Skeletal muscle satellite cell (primary cell): ENCODE data around the gene PLA2G2A.
"Not testable (repeated sequence)": the region's sequence is repeated elsewhere in the genome, so short reads cannot be mapped to it uniquely, and the experiment has no call there.

Experiments used
- H3K27me3 ChIP-seq: 2 replicates; pipeline ENCODE4 v1.7.0; 2013; ENCODE audit warnings: low read length; ENCODE audit not compliant: control insufficient read depth, insufficient read depth
- H3K36me3 ChIP-seq: 2 replicates; pipeline ENCODE4 v1.7.0; 2013; ENCODE audit warnings: mild to moderate bottlenecking, control low read depth, low read length; ENCODE audit not compliant: insufficient read depth
- H3K4me1 ChIP-seq: 2 replicates; pipeline ENCODE4 v1.7.0; 2013; ENCODE audit warnings: low read length; ENCODE audit not compliant: control insufficient read depth, insufficient read depth
- H3K4me2 ChIP-seq: 2 replicates; pipeline ENCODE4 v1.7.0; 2013; ENCODE audit warnings: mild to moderate bottlenecking, low read length
- H3K4me3 ChIP-seq: 2 replicates; pipeline ENCODE4 v1.7.0; 2013; ENCODE audit warnings: low read length
- H3K9ac ChIP-seq: 2 replicates; pipeline ENCODE4 v1.7.0; 2013; ENCODE audit warnings: mild to moderate bottlenecking, low read depth, low read length, moderate library complexity
- H3K9me3 ChIP-seq: replicated peaks from 2 replicates; pipeline ENCODE4 v1.7.0; 2013; ENCODE audit warnings: mild to moderate bottlenecking, control low read depth, low read length

The PLA2G2A gene

DNA sequence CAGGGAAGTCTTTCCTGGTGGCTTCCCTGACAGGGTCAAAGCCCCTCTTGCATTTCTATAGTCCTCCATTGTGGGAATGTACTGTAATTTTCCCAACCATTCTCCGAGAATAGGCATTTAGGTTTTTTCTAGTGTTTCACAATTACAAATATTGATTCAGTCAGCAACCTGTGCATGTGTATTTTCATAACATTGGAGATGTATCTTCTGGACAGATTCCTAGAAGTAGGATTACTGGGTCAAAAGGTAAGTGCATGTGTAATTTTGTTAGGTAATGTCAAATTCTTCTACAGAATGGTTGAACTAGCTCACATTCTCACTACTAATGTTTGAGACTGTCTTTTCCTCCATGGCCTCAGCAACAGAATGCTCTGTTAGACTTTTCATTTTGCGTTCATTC, 8.3 kb upstream of the PLA2G2A start:
- Histone ChIP-seq H3K4me2 (no peak overlapping the region), H3K36me3 (no peaks in the 10 kb centered on the region), H3K4me3 (no peak overlapping the region), H3K4me1 (no peaks in the 10 kb centered on the region), H3K9ac (no peak overlapping the region), H3K9me3 (no peaks in the 10 kb centered on the region), H3K27me3 (peaks cover 39% of the 10 kb centered on the region)

DNA sequence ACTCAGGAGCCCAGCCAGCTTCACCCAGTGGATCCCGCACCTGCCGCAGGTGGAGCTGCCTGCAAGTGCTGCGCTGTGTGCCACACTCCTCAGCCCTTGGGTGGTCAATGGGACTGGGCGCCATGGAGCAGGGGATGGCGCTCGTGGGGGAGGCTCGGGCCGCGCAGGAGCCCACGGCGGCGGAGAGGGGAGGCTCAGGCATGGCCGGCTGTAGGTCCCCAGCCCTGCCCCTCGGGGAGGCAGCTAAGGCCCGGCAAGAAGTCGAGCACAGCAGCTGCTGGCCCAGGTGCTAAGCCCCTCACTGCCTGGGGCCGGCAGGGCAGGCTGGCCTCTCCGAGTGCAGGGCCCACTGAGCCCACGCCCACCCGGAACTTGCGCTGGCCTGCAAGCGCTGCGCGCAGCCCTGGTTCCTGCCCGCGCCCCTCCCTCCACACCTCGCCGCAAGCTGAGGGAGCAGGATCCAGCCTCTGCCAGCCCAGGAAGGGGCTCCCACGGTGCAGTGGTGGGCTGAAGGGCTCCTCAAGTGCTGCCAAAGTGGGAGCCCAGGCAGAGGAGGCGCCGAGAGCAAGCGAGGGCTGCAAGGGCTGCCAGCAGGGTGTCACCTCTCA, 5.1 kb upstream of the PLA2G2A start:
- H3K9ac ChIP-seq, H3K4me1 ChIP-seq: not testable (repeated sequence)

DNA sequence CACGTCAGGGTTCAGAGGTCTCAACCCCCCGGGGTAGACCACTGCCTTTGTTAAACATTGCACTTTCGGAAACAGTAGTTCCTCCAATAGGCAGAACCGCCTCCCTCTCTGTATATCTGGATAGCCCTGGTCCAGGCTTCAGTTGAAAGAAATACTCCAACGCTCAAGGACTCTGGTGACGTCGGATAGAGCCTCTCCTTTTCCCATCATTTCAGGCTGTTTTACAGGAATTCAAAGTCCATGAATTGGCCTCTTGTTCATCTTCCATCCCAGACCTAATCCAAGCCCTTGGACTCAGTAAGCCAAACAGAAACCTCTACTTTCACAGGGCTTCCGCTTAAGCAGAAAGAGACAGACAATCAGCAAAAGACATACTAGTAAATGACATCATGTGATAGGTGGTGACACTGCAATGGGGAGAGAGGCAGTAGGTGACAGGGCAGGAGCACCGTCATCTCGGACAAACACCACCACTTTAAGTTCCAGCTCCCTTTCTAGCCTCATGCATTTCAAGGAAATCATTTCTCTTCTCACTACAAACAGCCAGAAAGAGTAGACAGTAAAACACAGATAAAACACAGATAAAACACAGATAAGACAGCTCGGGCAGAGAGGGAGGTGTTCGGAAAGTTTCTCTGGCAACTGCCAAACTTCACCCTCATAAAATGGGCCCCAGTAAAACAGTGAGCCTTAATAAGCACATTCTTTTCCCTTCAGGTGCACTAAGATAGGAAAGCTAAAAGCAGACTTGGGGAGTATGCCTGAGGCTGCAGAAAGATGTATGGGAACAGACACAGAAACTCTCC, 2.3 kb upstream of the PLA2G2A start:
- Histone ChIP-seq H3K9ac (no peak overlapping the region), H3K4me2 (no peak overlapping the region), H3K36me3 (no peaks in the 10 kb centered on the region), H3K9me3 (no peaks in the 10 kb centered on the region), H3K27me3 (peaks cover 42% of the 10 kb centered on the region), H3K4me1 (no peaks in the 10 kb centered on the region), H3K4me3 (no peak overlapping the region)

More for the DNA sequence above, 5.1 kb upstream of the PLA2G2A start:
- H3K4me2 ChIP-seq, H3K4me3 ChIP-seq, H3K36me3 ChIP-seq, H3K9me3 ChIP-seq: not testable (repeated sequence)
- peaks cover 53% of the 10 kb centered on the region for H3K27me3 ChIP-seq

DNA sequence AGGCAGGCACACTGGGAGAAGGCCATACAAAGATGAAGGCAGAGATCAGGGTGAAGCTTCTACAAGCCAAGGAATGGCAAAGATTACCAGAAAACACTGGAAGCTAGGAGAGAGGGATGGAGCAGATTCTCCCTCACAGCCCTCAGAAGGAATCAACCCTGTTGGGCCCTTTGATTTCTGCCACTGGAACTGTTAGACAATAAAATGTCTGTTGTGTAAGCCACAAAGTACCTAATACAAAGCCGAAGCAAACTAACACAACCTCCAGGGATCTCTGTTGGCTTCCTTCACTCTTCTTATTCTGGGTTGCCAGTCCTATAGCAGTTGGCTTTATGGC, 1.7 kb upstream of the PLA2G2A start:
- H3K4me1 ChIP-seq = no peaks in the 10 kb centered on the region
- no peaks in the 10 kb centered on the region for H3K9me3 ChIP-seq
- H3K9ac ChIP-seq = no peak overlapping the region
- H3K4me2 ChIP-seq = no peak overlapping the region
- no peak overlapping the region for H3K4me3 ChIP-seq
- peaks cover 48% of the 10 kb centered on the region for H3K27me3 ChIP-seq
- no peaks in the 10 kb centered on the region for H3K36me3 ChIP-seq

DNA sequence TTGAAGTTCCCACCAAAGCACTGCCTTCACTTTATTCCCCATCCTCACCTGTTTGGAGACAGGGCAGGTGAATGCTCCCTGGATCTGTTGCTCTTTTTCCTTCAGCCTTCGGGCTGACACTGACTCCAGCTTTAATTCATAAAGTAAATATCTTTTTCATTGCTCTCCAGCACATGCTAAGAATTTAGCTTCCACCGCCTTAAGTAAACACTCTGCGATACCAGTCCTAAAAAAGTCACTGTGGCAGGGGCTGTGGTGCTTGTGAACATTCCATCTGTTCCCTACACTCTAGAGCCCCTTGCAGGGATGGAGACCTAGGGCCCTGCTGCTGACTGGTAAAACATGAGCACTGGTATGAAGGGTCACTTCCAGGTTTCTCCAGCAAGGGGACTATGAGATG, 896 bp upstream of the PLA2G2A start:
- Histone ChIP-seq H3K4me1 (no peaks in the 10 kb centered on the region), H3K36me3 (no peaks in the 10 kb centered on the region), H3K9ac (no peak overlapping the region), H3K27me3 (peaks cover 56% of the 10 kb centered on the region), H3K4me2 (no peak overlapping the region), H3K4me3 (no peak overlapping the region), H3K9me3 (no peaks in the 10 kb centered on the region)

GRCh38 chr1:19978143-19978542, 1.3 kb downstream of the PLA2G2A start:
- no peaks in the 10 kb centered on the region for H3K9me3 ChIP-seq
- peaks cover 59% of the 10 kb centered on the region for H3K27me3 ChIP-seq
- no peaks in the 10 kb centered on the region for H3K36me3 ChIP-seq
- H3K4me2 ChIP-seq = no peak overlapping the region
- H3K9ac ChIP-seq = no peak overlapping the region
- no peak overlapping the region for H3K4me3 ChIP-seq
- no peaks in the 10 kb centered on the region for H3K4me1 ChIP-seq

- H3K27me3 ChIP-seq = peaks cover 50% of the 10 kb centered on the region
- H3K4me3 ChIP-seq = no peak overlapping the region
- H3K9me3 ChIP-seq = no peaks in the 10 kb centered on the region
- H3K4me2 ChIP-seq = no peak overlapping the region
- H3K9ac ChIP-seq = no peak overlapping the region
- no peaks in the 10 kb centered on the region for H3K4me1 ChIP-seq
- H3K36me3 ChIP-seq = no peaks in the 10 kb centered on the region
Measured at GRCh38 chr1:19976317-19977003, 3.0 kb downstream of the PLA2G2A start.

DNA sequence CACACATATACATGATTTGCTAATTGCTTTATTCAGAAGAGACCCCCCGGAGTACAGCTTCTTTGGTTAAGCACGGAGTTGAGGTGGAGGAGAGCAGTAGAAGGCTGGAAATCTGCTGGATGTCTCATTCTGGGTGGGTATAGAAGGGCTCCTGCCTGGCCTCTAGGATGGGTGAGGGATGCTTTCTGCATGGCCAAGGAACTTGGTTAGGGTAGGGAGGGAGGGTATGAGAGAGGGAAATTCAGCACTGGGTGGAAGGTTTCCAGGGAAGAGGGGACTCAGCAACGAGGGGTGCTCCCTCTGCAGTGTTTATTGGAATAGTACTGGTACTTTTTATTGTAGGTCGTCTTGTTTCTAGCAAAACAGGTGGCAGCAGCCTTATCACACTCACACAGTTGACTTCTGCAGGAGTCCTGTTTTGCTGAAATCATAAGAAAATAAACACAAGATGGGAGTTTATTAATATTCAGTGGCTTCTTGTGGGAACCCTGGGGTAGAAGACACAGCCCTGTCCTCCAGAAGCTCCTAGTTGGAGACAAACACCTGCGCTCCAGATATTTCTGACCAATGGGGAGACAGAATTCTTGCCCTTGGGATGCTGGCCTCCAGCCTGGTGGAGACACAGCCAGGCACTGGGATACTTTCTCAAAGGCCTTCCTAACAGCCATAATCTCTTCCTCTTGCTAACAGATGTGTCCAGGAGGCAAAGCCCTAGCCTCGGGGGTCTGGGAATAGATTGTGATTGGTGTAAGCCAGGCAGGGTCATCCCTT, 3.8 kb downstream of the PLA2G2A start:
- Histone ChIP-seq H3K27me3 (peaks cover 41% of the 10 kb centered on the region), H3K4me1 (no peaks in the 10 kb centered on the region), H3K36me3 (no peaks in the 10 kb centered on the region)

GRCh38 chr1:19974822-19975416, 4.5 kb downstream of the PLA2G2A start:
- no peak overlapping the region for H3K9ac ChIP-seq
- no peak overlapping the region for H3K4me2 ChIP-seq
- no peaks in the 10 kb centered on the region for H3K9me3 ChIP-seq
- no peak overlapping the region for H3K4me3 ChIP-seq
- no peaks in the 10 kb centered on the region for H3K4me1 ChIP-seq
- peaks cover 39% of the 10 kb centered on the region for H3K27me3 ChIP-seq
- no peaks in the 10 kb centered on the region for H3K36me3 ChIP-seq

More for the DNA sequence above, 3.8 kb downstream of the PLA2G2A start:
- no peaks in the 10 kb centered on the region for H3K9me3 ChIP-seq
- H3K4me3 ChIP-seq = no peak overlapping the region
- no peak overlapping the region for H3K4me2 ChIP-seq
- no peak overlapping the region for H3K9ac ChIP-seq

- H3K27me3 ChIP-seq = peaks cover 30% of the 10 kb centered on the region
- H3K9ac ChIP-seq = no peak overlapping the region
- no peaks in the 10 kb centered on the region for H3K36me3 ChIP-seq
- no peaks in the 10 kb centered on the region for H3K9me3 ChIP-seq
- no peak overlapping the region for H3K4me3 ChIP-seq
- no peaks in the 10 kb centered on the region for H3K4me1 ChIP-seq
- no peak overlapping the region for H3K4me2 ChIP-seq
Measured at GRCh38 chr1:19973616-19974015, 5.8 kb downstream of the PLA2G2A start.

GRCh38 chr1:19971664-19972063, 7.8 kb downstream of the PLA2G2A start:
- Histone ChIP-seq H3K27me3 (peaks cover 39% of the 10 kb centered on the region), H3K4me2 (no peak overlapping the region), H3K4me3 (no peak overlapping the region), H3K9me3 (no peaks in the 10 kb centered on the region), H3K36me3 (no peaks in the 10 kb centered on the region), H3K4me1 (no peaks in the 10 kb centered on the region), H3K9ac (no peak overlapping the region)
